Neural crest cell (in vitro differentiated cells): Measurements from ENCODE around the gene ABI2. TPM values are rescaled to one million over a fixed set of nuclear protein-coding genes. Genes with fewer than 3 reads are reported as not detected.

ENCODE experiments used
- DNase-seq: peaks from one replicate; pipeline ENCODE4 v3.0.0; 2021; ENCODE audit warnings: low read depth, mixed read lengths, low spot score
- H3K27ac Mint-ChIP-seq: one replicate; pipeline ENCODE4 v1.8.0; 2021; ENCODE audit warnings: mild to moderate bottlenecking, mixed read lengths; ENCODE audit not compliant: unreplicated experiment
- H3K27me3 Mint-ChIP-seq: 2 replicates; pipeline ENCODE4 v1.8.0; 2021; ENCODE audit warnings: low read depth, mild to moderate bottlenecking, mixed read lengths
- H3K36me3 Mint-ChIP-seq: 2 replicates; pipeline ENCODE4 v1.8.0; 2021; ENCODE audit warnings: low read depth, mild to moderate bottlenecking, mixed read lengths
- H3K4me1 Mint-ChIP-seq: 2 replicates; pipeline ENCODE4 v1.8.0; 2021; ENCODE audit warnings: mixed read lengths
- H3K4me3 Mint-ChIP-seq: one replicate; pipeline ENCODE4 v1.8.0; 2021; ENCODE audit warnings: mild to moderate bottlenecking, mixed read lengths
- H3K9me3 Mint-ChIP-seq: 2 replicates; pipeline ENCODE4 v1.8.0; 2021; ENCODE audit warnings: mixed read lengths
- CTCF ChIP-seq: fragments of 200-600 bp; sonication (generic); conservative IDR thresholded peaks from 2 replicates; pipeline ENCODE4 v1.5.0; 2021; ENCODE audit warnings: antibody characterized with exemption, mild to moderate bottlenecking
- total RNA-seq: library from RNA; stranded (reverse); gene quantifications from 2 replicates; pipeline ENCODE4 v1.2.1, GENCODE V29; 2021

The ABI2 gene
- total RNA-seq, 1 donor from 2014 or later, result 147 TPM

GRCh38 chr2:203444738-203445137 lies 116.5 kb downstream of the ABI2 start:
- Mint-ChIP-seq H3K4me1 (peaks cover 6% of the 10 kb centered on the region), H3K27ac (no peak overlapping the region), H3K9me3 (no peaks in the 10 kb centered on the region), H3K27me3 (no peaks in the 10 kb centered on the region), H3K36me3 (peaks cover 7% of the 10 kb centered on the region), H3K4me3 (no peak overlapping the region)
- DNase-seq, result no peak
- no peak for TF ChIP-seq CTCF

GRCh38 chr2:203446071-203446481 lies 117.9 kb downstream of the ABI2 start:
- Mint-ChIP-seq H3K27me3 (no peaks in the 10 kb centered on the region), H3K27ac (no peak overlapping the region), H3K4me3 (no peak overlapping the region), H3K4me1 (peaks cover 5% of the 10 kb centered on the region), H3K36me3 (peaks cover 6% of the 10 kb centered on the region), H3K9me3 (no peaks in the 10 kb centered on the region)
- DNase-seq, result no peak
- TF ChIP-seq CTCF, result no peak

GRCh38 chr2:203446780-203447179 lies 118.6 kb downstream of the ABI2 start:
- Mint-ChIP-seq H3K4me3 (no peak overlapping the region), H3K27me3 (no peaks in the 10 kb centered on the region), H3K4me1 (no peaks in the 10 kb centered on the region), H3K36me3 (peaks cover 6% of the 10 kb centered on the region), H3K9me3 (no peaks in the 10 kb centered on the region), H3K27ac (no peak overlapping the region)
- no peak for DNase-seq
- TF ChIP-seq CTCF, result no peak

- no peak for TF ChIP-seq CTCF
- Mint-ChIP-seq H3K9me3 (no peaks in the 10 kb centered on the region), H3K27me3 (no peaks in the 10 kb centered on the region), H3K4me1 (peaks cover 3% of the 10 kb centered on the region), H3K27ac (no peak overlapping the region), H3K36me3 (peaks cover 7% of the 10 kb centered on the region), H3K4me3 (no peak overlapping the region)
- DNase-seq, result no peak
Measured at GRCh38 chr2:203450561-203450960, 122.4 kb downstream of the ABI2 start.

- Mint-ChIP-seq H3K4me1 (peaks cover 3% of the 10 kb centered on the region), H3K9me3 (no peaks in the 10 kb centered on the region), H3K4me3 (no peak overlapping the region), H3K27ac (no peak overlapping the region), H3K36me3 (peaks cover 7% of the 10 kb centered on the region), H3K27me3 (no peaks in the 10 kb centered on the region)
- no peak for TF ChIP-seq CTCF
- DNase-seq, result no peak
Measured at GRCh38 chr2:203451011-203451410, 122.8 kb downstream of the ABI2 start.

GRCh38 chr2:203451689-203452088 lies 123.5 kb downstream of the ABI2 start:
- Mint-ChIP-seq H3K4me3 (no peak overlapping the region), H3K27me3 (no peaks in the 10 kb centered on the region), H3K4me1 (peaks cover 3% of the 10 kb centered on the region), H3K36me3 (peaks cover 3% of the 10 kb centered on the region), H3K27ac (no peak overlapping the region), H3K9me3 (no peaks in the 10 kb centered on the region)
- DNase-seq, result no peak
- no peak for TF ChIP-seq CTCF
